Endothelial cell (in vitro differentiated cells): ENCODE results near the gene LMO7. TPM values are rescaled to one million over a fixed set of nuclear protein-coding genes. Genes with fewer than 3 reads are reported as not detected.

Experiments
- DNase-seq: peaks from one replicate; pipeline ENCODE4 v3.0.0; 2021; ENCODE audit warnings: low spot score
- H3K27ac Mint-ChIP-seq: one replicate; pipeline ENCODE4 v1.8.0; 2021; ENCODE audit warnings: mixed read lengths, inconsistent platforms; ENCODE audit not compliant: unreplicated experiment
- H3K27me3 Mint-ChIP-seq: one replicate; pipeline ENCODE4 v1.8.0; 2021; ENCODE audit warnings: mild to moderate bottlenecking, moderate library complexity, mixed read lengths, inconsistent platforms; ENCODE audit not compliant: unreplicated experiment
- H3K36me3 Mint-ChIP-seq: one replicate; pipeline ENCODE4 v1.8.0; 2021; ENCODE audit warnings: mild to moderate bottlenecking, low read depth, mixed read lengths, inconsistent platforms; ENCODE audit not compliant: unreplicated experiment
- H3K4me1 Mint-ChIP-seq: one replicate; pipeline ENCODE4 v1.8.0; 2021; ENCODE audit warnings: mild to moderate bottlenecking, mixed read lengths, inconsistent platforms; ENCODE audit not compliant: unreplicated experiment
- H3K4me3 Mint-ChIP-seq: one replicate; pipeline ENCODE4 v1.8.0; 2021; ENCODE audit warnings: mild to moderate bottlenecking, mixed read lengths, inconsistent platforms; ENCODE audit not compliant: unreplicated experiment
- H3K9me3 Mint-ChIP-seq: one replicate; pipeline ENCODE4 v1.8.0; 2021; ENCODE audit warnings: mixed read lengths, inconsistent platforms; ENCODE audit not compliant: unreplicated experiment
- long read RNA-seq: library from polyadenylated mRNA; unstranded; transcript quantifications from one replicate; pipeline ENCODE4 v2.0.0, GENCODE V29; 2020; ENCODE audit not compliant: unreplicated experiment
- total RNA-seq: library from RNA; stranded (reverse); fragmentation: NEBNext Ultra II Directional; extraction: Animal tissue kit (Norgen Biotek cat#: 25700); gene quantifications from one replicate; pipeline ENCODE4 v1.2.1, GENCODE V29; 2021; ENCODE audit not compliant: unreplicated experiment
- TF ChIP-seq, protein P1 (sequence below): fragments of 200-600 bp; sonication (generic); IDR thresholded peaks from one replicate; pipeline ENCODE4 v1.5.0; 2021; ENCODE audit warnings: antibody characterized with exemption; ENCODE audit not compliant: unreplicated experiment

LMO7 gene
- total RNA-seq = 5.7 TPM
- long read RNA-seq, partial matches to known transcripts = 0 of 1 reads
- long read RNA-seq, other reads (novel, unspliced or antisense) = 1 of 1 reads

DNA sequence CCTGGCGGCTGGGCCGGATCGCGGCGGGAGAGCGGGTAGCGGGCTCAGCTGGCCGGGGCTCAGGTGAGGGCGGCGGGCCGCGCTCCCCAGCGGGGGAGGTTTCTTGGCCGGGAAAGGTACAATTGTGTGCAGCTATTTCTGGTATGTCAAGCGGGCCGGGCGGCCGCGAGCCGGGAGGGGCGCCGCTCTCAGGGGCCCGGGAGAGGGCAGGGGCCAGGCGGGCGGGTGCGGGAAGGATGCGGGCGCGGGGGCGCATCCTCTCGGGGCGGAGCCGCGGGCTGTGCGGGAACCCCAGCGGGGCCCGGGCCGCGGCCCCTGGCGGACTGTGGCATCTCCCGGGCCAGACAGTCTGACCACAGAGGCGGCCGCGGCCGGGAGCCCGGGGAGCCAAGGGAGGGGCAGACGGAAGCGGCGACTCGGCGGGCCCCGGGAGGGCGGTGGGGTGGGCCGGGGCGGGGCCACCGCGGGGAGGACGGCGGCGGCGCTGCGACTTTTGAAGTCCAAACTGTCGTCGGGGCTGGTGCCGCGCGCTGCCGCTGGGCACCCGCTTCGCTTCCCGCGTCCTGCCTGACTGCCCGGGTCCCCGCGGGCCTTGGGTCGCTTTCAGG, at the start of gene LMO7:
Gene LMO7 (plus strand): TSS at position 503 of the 608 bp plus-strand sequence. CDS start 328 bp downstream, outside the sequence.
- Mint-ChIP-seq H3K36me3 (no peaks in the 10 kb centered on the region), H3K27ac (no peak within 1 kb of the TSS), H3K27me3 (peaks cover 10% of the 10 kb centered on the region), H3K4me1 (peaks cover 15% of the 10 kb centered on the region), H3K4me3 (peak within 1 kb of the TSS; percentile 69), H3K9me3 (no peaks in the 10 kb centered on the region)
- TF ChIP-seq, protein P1, sequence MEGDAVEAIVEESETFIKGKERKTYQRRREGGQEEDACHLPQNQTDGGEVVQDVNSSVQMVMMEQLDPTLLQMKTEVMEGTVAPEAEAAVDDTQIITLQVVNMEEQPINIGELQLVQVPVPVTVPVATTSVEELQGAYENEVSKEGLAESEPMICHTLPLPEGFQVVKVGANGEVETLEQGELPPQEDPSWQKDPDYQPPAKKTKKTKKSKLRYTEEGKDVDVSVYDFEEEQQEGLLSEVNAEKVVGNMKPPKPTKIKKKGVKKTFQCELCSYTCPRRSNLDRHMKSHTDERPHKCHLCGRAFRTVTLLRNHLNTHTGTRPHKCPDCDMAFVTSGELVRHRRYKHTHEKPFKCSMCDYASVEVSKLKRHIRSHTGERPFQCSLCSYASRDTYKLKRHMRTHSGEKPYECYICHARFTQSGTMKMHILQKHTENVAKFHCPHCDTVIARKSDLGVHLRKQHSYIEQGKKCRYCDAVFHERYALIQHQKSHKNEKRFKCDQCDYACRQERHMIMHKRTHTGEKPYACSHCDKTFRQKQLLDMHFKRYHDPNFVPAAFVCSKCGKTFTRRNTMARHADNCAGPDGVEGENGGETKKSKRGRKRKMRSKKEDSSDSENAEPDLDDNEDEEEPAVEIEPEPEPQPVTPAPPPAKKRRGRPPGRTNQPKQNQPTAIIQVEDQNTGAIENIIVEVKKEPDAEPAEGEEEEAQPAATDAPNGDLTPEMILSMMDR = no peak
- DNase-seq = peak; percentile 33

GRCh38 chr13:75587679-75588078, 48.5 kb upstream of the LMO7 start:
- Mint-ChIP-seq H3K36me3 (peaks cover 10% of the 10 kb centered on the region), H3K27me3 (no peaks in the 10 kb centered on the region), H3K9me3 (no peaks in the 10 kb centered on the region), H3K4me3 (no peak overlapping the region), H3K4me1 (peaks cover 6% of the 10 kb centered on the region), H3K27ac (no peak overlapping the region)
- TF ChIP-seq, protein P1 = no peak
- DNase-seq = no peak

DNA sequence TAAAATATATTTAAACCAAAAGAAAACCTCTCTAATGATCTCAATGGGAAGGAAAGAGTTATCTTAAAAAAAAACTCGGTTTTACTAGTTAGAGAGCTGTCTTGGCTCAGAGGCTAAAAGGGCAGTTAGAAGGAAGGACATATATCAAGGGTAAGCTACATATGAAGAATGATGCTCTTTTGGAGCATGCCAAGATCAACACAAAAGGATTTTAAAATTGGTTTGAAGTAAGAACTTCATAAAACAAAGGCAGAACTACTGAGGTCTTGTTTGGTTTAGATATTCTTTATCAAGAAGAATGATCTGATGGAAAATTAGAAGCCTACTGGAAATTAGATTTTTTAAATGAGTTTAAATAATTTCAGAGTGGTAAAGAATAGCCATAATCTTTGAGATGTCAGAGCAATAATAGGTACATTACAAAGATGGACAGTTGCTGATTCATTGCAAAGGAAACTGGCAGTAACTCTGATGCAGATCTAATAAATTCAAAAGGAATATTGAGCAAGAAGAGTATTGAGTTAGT, 39.4 kb upstream of the LMO7 start:
- Mint-ChIP-seq H3K27ac (no peak overlapping the region), H3K36me3 (peaks cover 5% of the 10 kb centered on the region), H3K9me3 (no peaks in the 10 kb centered on the region), H3K4me3 (no peak overlapping the region), H3K27me3 (no peaks in the 10 kb centered on the region), H3K4me1 (no peaks in the 10 kb centered on the region)
- DNase-seq = no peak
- TF ChIP-seq, protein P1 = no peak

- no peak overlapping the region for H3K27ac Mint-ChIP-seq
- peaks cover 5% of the 10 kb centered on the region for H3K36me3 Mint-ChIP-seq
- TF ChIP-seq, protein P1 = no peak
- H3K9me3 Mint-ChIP-seq = no peaks in the 10 kb centered on the region
- H3K4me1 Mint-ChIP-seq = no peaks in the 10 kb centered on the region
- no peaks in the 10 kb centered on the region for H3K27me3 Mint-ChIP-seq
- no peak overlapping the region for H3K4me3 Mint-ChIP-seq
- no peak for DNase-seq
These were observed 35.8 kb upstream of the LMO7 start for GRCh38 chr13:75600371-75600770.

GRCh38 chr13:75603038-75603437, 33.1 kb upstream of the LMO7 start:
- no peak overlapping the region for H3K4me3 Mint-ChIP-seq
- DNase-seq = no peak
- TF ChIP-seq, protein P1 = no peak
- no peaks in the 10 kb centered on the region for H3K9me3 Mint-ChIP-seq
- H3K27ac Mint-ChIP-seq = no peak overlapping the region
- H3K27me3 Mint-ChIP-seq = no peaks in the 10 kb centered on the region
- H3K36me3 Mint-ChIP-seq = no peaks in the 10 kb centered on the region
- no peaks in the 10 kb centered on the region for H3K4me1 Mint-ChIP-seq
